Ovary (tissue), 3 donors: ENCODE data around the gene KRT13.

ENCODE experiments used
- POLR2A ChIP-seq: fragments of 450-650 bp; IDR thresholded peaks from one replicate; pipeline ENCODE4 v1.6.1; 2017; ENCODE audit warnings: antibody characterized with exemption, mild to moderate bottlenecking, moderate library complexity
- TF ChIP-seq, protein P1 (sequence below), 3 donors: fragments of 450-650 bp in 2 of 3; fragments of 200-600 bp in 1 of 3; IDR thresholded peaks; one replicate each; pipeline versions ENCODE4 v1.5.1 to v1.8.0; 2016 to 2022; ENCODE audit warnings: antibody characterized with exemption in 3 of 3, mild to moderate bottlenecking in 1 of 3
- donor health status: DM: no; HTN: no; CAD: no.

DNA sequence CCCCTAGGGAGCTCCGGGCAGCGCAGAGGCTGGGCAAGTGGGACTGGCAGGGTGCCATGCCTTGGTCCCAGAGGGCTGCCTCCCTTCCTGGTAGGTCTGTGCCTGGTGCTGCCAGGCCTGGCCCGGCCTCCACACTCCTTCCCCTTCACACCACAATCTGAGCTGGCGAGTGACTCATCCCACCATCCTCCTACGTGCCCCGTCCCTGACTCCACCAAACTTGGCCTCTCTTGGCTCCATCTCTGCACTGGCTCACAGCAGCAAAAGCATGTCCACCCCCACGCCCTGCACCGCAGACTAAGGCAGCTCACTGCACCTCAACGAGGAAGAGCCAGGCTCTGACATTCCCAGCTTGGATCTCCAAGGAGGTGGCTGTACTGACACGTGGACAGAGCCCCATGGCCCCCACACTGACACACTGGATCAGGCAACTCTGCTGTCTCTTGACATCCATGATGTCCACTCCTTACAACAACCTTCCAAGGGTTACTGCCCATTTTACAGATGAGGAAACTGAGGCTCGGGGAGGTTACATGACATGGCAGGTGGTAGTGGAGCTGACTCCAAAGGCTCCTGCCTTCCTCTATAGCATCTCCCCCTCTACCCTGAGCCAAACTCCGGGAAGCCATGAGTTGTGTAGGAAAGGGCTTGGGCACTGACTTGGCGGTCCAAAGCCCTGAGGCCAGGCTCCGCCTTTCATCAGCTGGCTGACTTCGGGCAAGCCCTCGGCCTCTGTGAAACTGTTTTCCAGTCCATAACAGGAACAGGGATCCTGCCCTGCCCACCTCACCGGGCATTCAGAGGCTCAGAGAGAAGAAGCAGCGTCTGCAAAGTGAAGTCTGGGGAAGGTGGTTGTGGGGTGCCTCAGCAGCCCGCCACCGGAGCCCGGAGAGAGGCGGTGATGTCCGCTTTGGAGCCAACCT lies 42.8 kb upstream of the KRT13 start:
- TF ChIP-seq, protein P1, sequence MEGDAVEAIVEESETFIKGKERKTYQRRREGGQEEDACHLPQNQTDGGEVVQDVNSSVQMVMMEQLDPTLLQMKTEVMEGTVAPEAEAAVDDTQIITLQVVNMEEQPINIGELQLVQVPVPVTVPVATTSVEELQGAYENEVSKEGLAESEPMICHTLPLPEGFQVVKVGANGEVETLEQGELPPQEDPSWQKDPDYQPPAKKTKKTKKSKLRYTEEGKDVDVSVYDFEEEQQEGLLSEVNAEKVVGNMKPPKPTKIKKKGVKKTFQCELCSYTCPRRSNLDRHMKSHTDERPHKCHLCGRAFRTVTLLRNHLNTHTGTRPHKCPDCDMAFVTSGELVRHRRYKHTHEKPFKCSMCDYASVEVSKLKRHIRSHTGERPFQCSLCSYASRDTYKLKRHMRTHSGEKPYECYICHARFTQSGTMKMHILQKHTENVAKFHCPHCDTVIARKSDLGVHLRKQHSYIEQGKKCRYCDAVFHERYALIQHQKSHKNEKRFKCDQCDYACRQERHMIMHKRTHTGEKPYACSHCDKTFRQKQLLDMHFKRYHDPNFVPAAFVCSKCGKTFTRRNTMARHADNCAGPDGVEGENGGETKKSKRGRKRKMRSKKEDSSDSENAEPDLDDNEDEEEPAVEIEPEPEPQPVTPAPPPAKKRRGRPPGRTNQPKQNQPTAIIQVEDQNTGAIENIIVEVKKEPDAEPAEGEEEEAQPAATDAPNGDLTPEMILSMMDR (IDR thresholded peaks at IDR 0.05), result no peak
- TF ChIP-seq POLR2A, result no peak
